HG02852 (cell line): ENCODE data around the gene IQGAP1.

Experiments
- ATAC-seq: cut with Tn5 transposase; IDR thresholded peaks from one replicate; pipeline ENCODE4 v1.9.1; 2021; ENCODE audit warnings: mild to moderate bottlenecking, moderate library complexity; ENCODE audit not compliant: unreplicated experiment

Gene IQGAP1

GRCh38 chr15:90435652-90436337 is 47.8 kb downstream of the IQGAP1 start:
- ATAC-seq = no peak

GRCh38 chr15:90436952-90437351 is 48.9 kb downstream of the IQGAP1 start:
- ATAC-seq = no peak

GRCh38 chr15:90437516-90437915 is 49.5 kb downstream of the IQGAP1 start:
- ATAC-seq = no peak

GRCh38 chr15:90439946-90440345 is 51.9 kb downstream of the IQGAP1 start:
- ATAC-seq = no peak

GRCh38 chr15:90441027-90441426 is 53.0 kb downstream of the IQGAP1 start:
- no peak for ATAC-seq

GRCh38 chr15:90442423-90442822 is 54.4 kb downstream of the IQGAP1 start:
- no peak for ATAC-seq

- ATAC-seq = no peak
Observed at GRCh38 chr15:90449206-90449735, 61.2 kb downstream of the IQGAP1 start.

GRCh38 chr15:90451053-90451850 is 63.2 kb downstream of the IQGAP1 start:
- ATAC-seq = no peak

GRCh38 chr15:90456236-90456635 is 68.2 kb downstream of the IQGAP1 start:
- no peak for ATAC-seq

GRCh38 chr15:90458061-90458460 is 70.0 kb downstream of the IQGAP1 start:
- ATAC-seq = no peak

GRCh38 chr15:90459368-90459767 is 71.3 kb downstream of the IQGAP1 start:
- ATAC-seq = no peak

- ATAC-seq = no peak
Observed at GRCh38 chr15:90460142-90460824, 72.2 kb downstream of the IQGAP1 start.

- no peak for ATAC-seq
Observed at GRCh38 chr15:90463381-90463780, 75.3 kb downstream of the IQGAP1 start.

GRCh38 chr15:90465140-90465929 is 77.3 kb downstream of the IQGAP1 start:
- ATAC-seq = no peak

GRCh38 chr15:90465930-90466567 is 78.0 kb downstream of the IQGAP1 start:
- ATAC-seq = no peak

GRCh38 chr15:90469723-90470122 is 81.7 kb downstream of the IQGAP1 start:
- ATAC-seq = no peak

- no peak for ATAC-seq
Observed at GRCh38 chr15:90470453-90470852, 82.4 kb downstream of the IQGAP1 start.

- no peak for ATAC-seq
Observed at GRCh38 chr15:90471126-90471525, 83.1 kb downstream of the IQGAP1 start.

GRCh38 chr15:90471769-90472168 is 83.7 kb downstream of the IQGAP1 start:
- ATAC-seq = no peak

- no peak for ATAC-seq
Observed at GRCh38 chr15:90478846-90479481, 90.9 kb downstream of the IQGAP1 start.
